T-helper 1 cell treated with Interleukin-12 subunit alpha and Interleukin-12 subunit beta and Interleukin-4 antibody, amounts not matched to agents 30 ng/mL and 1 ng/mL, for 36 hours (primary cell): ENCODE data around the gene PSMC6. TPM values are rescaled to one million over a fixed set of nuclear protein-coding genes. Genes with fewer than 3 reads are reported as not detected.
"Not testable (repeated sequence)": the region's sequence is repeated elsewhere in the genome, so short reads cannot be mapped to it uniquely, and the experiment has no call there.

Experiments used
- intact Hi-C: fragments of 100-400 bp; cut with micrococcal nuclease; formaldehyde crosslinking; loops from one replicate; pipeline ENCODE4 v1.15.1; 2024
- total RNA-seq: library from RNA; stranded (reverse); gene quantifications from 2 replicates; pipeline ENCODE4 v1.2.3, GENCODE V29; 2022

Gene PSMC6
- total RNA-seq, 1 donor from 2014 or later, result 96.6 TPM

- intact Hi-C loops, result no loop called here
Measured at GRCh38 chr14:52711666-52712065, 4.7 kb downstream of the PSMC6 start.

GRCh38 chr14:52716155-52716554 is 9.2 kb downstream of the PSMC6 start:
- intact Hi-C loops, result no loop called here

GRCh38 chr14:52723514-52724359 is 16.7 kb downstream of the PSMC6 start:
- intact Hi-C loops, result no loop called here

- intact Hi-C loops, result no loop called here
Measured at GRCh38 chr14:52724360-52724644, 17.3 kb downstream of the PSMC6 start.

GRCh38 chr14:52727509-52727908 is 20.5 kb downstream of the PSMC6 start:
- intact Hi-C loops, result loop anchor here (5.0 kb wide), 2 partner anchors 490 to 735 kb away; no protein-coding TSS in a partner anchor

- intact Hi-C loops, result loop anchor here (1.0 to 5.0 kb wide), 5 partner anchors 62 to 737 kb away; partner anchors contain the start of genes FERMT2, GNPNAT1, GPR137C and TXNDC16
Measured at GRCh38 chr14:52729035-52729434, 22.0 kb downstream of the PSMC6 start.

GRCh38 chr14:52729585-52729924 is 22.6 kb downstream of the PSMC6 start:
- intact Hi-C loops, result loop anchor here (1.0 to 5.0 kb wide), 5 partner anchors 62 to 737 kb away; partner anchors contain the start of genes FERMT2, GNPNAT1, GPR137C and TXNDC16

- intact Hi-C loops, result loop anchor here (1.0 to 5.0 kb wide), 12 partner anchors 12 to 1079 kb away; partner anchors contain the start of genes DDHD1, FERMT2, FRMD6 and GNPNAT1
Measured at GRCh38 chr14:52729925-52730708, 23.1 kb downstream of the PSMC6 start, which contains the start of gene STYX. STYX (plus strand) TSS chr14:52730166; CDS start chr14:52730475, 309 bp downstream.

GRCh38 chr14:52730709-52731111 is 23.7 kb downstream of the PSMC6 start:
- intact Hi-C loops, result loop anchor here (1.0 to 5.0 kb wide), 7 partner anchors 12 to 1080 kb away; partner anchors contain the start of genes DDHD1, FRMD6 and PSMC6

- intact Hi-C loops, result loop anchor here (5.0 kb wide), 2 partner anchors 183 to 418 kb away; partner anchors contain the start of gene DDHD1
Measured at GRCh38 chr14:52733824-52734223, 26.8 kb downstream of the PSMC6 start.

GRCh38 chr14:52735921-52736489 is 29.0 kb downstream of the PSMC6 start:
- intact Hi-C loops, result no loop called here

GRCh38 chr14:52738409-52738808 is 31.4 kb downstream of the PSMC6 start:
- intact Hi-C loops, result no loop called here

GRCh38 chr14:52740751-52741150 is 33.8 kb downstream of the PSMC6 start:
- intact Hi-C loops, result no loop called here

- intact Hi-C loops, result loop anchor here (1.0 kb wide), 4 partner anchors 12 to 49 kb away; partner anchors contain the start of genes GNPNAT1, PSMC6 and STYX
Measured at GRCh38 chr14:52741865-52742264, 34.9 kb downstream of the PSMC6 start.

GRCh38 chr14:52748647-52749292 is 41.8 kb downstream of the PSMC6 start:
- intact Hi-C loops, result no loop called here

GRCh38 chr14:52755607-52756316 is 48.8 kb downstream of the PSMC6 start:
- intact Hi-C loops, result no loop called here

GRCh38 chr14:52759145-52759544 is 52.1 kb downstream of the PSMC6 start:
- intact Hi-C loops, result no loop called here

GRCh38 chr14:52762923-52763322 is 55.9 kb downstream of the PSMC6 start:
- intact Hi-C loops, result not testable (repeated sequence)

GRCh38 chr14:52767058-52767833 is 60.2 kb downstream of the PSMC6 start:
- intact Hi-C loops, result no loop called here

- intact Hi-C loops, result no loop called here
Measured at GRCh38 chr14:52769887-52770286, 62.9 kb downstream of the PSMC6 start.
